BE2C (cell line): ENCODE data around the gene PSMF1.

Experiments
- DNase-seq: peaks from one replicate; pipeline ENCODE4 v3.0.0-alpha.2; 2020
- H3K27me3 ChIP-seq: fragments of 250-450 bp; sonication (Bioruptor Pico); 2 replicates; pipeline ENCODE4 v1.5.1; 2020; ENCODE audit warnings: mild to moderate bottlenecking
- H3K36me3 ChIP-seq: fragments of 250-450 bp; sonication (Bioruptor Pico); 2 replicates; pipeline ENCODE4 v1.5.1; 2020; ENCODE audit warnings: mild to moderate bottlenecking
- H3K4me1 ChIP-seq: fragments of 250-450 bp; sonication (Bioruptor Pico); 2 replicates; pipeline ENCODE4 v1.5.1; 2020
- H3K4me3 ChIP-seq: 2 replicates; pipeline ENCODE4 v1.5.1; 2011; ENCODE audit warnings: low read depth, low read length
- H3K9me3 ChIP-seq: fragments of 250-450 bp; sonication (Bioruptor Pico); 2 replicates; pipeline ENCODE4 v1.5.1; 2020
- CTCF ChIP-seq: IDR thresholded peaks from 2 replicates; pipeline ENCODE4 v1.5.1; 2012; ENCODE audit warnings: mild to moderate bottlenecking, low read depth, low read length

Gene PSMF1

GRCh38 chr20:1166948-1167720, 48.7 kb downstream of the PSMF1 start:
- no peak for TF ChIP-seq CTCF
- Histone ChIP-seq H3K27me3 (no peaks in the 10 kb centered on the region), H3K36me3 (no peaks in the 10 kb centered on the region; the same call in 1 of the 2 replicates), H3K4me1 (no peaks in the 10 kb centered on the region), H3K9me3 (no peaks in the 10 kb centered on the region), H3K4me3 (no peak overlapping the region)
- DNase-seq, result no peak

- TF ChIP-seq CTCF, result no peak
- Histone ChIP-seq H3K4me1 (no peaks in the 10 kb centered on the region), H3K4me3 (no peak overlapping the region), H3K36me3 (no peaks in the 10 kb centered on the region; the same call in 1 of the 2 replicates), H3K27me3 (no peaks in the 10 kb centered on the region), H3K9me3 (no peaks in the 10 kb centered on the region)
- DNase-seq, result no peak
Observed at GRCh38 chr20:1169224-1169623, 50.8 kb downstream of the PSMF1 start.

GRCh38 chr20:1171461-1172093, 53.2 kb downstream of the PSMF1 start:
- no peak for TF ChIP-seq CTCF
- H3K36me3 ChIP-seq, result no peaks in the 10 kb centered on the region
- DNase-seq, result no peak
- no peaks in the 10 kb centered on the region for H3K27me3 ChIP-seq
- no peak overlapping the region for H3K4me3 ChIP-seq
- no peaks in the 10 kb centered on the region for H3K9me3 ChIP-seq
- H3K4me1 ChIP-seq, result no peaks in the 10 kb centered on the region

- Histone ChIP-seq H3K4me3 (no peak overlapping the region), H3K4me1 (no peaks in the 10 kb centered on the region), H3K27me3 (no peaks in the 10 kb centered on the region), H3K36me3 (no peaks in the 10 kb centered on the region), H3K9me3 (no peaks in the 10 kb centered on the region)
- no peak for TF ChIP-seq CTCF
- no peak for DNase-seq
Observed at GRCh38 chr20:1173698-1174097, 55.3 kb downstream of the PSMF1 start.

- no peak for DNase-seq
- TF ChIP-seq CTCF, result no peak
- Histone ChIP-seq H3K9me3 (no peaks in the 10 kb centered on the region), H3K27me3 (no peaks in the 10 kb centered on the region), H3K36me3 (no peaks in the 10 kb centered on the region), H3K4me1 (no peaks in the 10 kb centered on the region), H3K4me3 (no peak overlapping the region)
Observed at GRCh38 chr20:1174787-1175186, 56.4 kb downstream of the PSMF1 start.

GRCh38 chr20:1177680-1178079, 59.3 kb downstream of the PSMF1 start:
- no peak for DNase-seq
- no peaks in the 10 kb centered on the region for H3K4me1 ChIP-seq
- TF ChIP-seq CTCF, result no peak
- no peaks in the 10 kb centered on the region for H3K36me3 ChIP-seq
- H3K27me3 ChIP-seq, result no peaks in the 10 kb centered on the region
- no peak overlapping the region for H3K4me3 ChIP-seq
- no peaks in the 10 kb centered on the region for H3K9me3 ChIP-seq
